ENCODE data around the gene DHX36.

DHX36 gene

DNA sequence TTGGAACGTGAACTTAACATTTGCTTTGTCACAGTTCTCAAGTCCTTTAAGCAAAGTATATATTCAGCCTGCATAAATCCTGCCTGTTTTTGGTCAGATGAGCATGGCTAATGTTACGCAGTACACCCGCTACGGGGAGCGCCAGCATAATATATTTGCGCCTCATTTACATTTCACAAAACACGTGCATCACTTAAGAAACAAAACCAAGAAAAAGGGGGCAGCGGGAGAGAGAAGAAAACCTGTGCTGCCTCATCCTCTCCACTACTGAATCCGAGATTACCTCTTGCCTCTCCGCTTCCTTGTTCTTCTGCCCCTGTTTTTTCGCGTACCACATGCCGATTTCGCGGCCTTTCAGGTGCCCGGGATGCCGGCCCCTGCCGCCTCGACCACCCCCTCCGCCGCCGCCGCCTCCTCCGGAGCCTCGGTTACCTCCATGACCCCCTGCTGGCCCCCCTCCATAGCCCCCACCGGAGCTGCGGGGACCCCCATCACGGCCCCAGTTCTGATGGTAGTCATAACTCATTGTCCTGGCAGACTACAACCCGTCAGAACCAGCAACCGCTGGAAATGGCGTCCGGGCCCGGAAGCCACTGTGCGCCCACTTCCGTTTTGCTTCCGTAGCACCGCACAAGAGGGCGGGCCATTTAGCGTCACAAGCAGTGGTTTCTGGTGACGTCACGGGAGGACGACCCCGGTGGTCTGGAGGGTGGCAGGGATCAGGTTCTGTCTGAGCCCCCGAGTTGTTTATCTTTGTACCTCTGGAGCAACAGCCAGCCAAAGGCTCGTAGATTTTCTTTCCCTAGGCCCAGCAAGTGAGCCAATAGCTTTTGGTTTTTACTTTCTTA lies at the start of gene DHX36:
Gene DHX36, minus strand, starts transcription at position 597 of the 848 bp plus-strand sequence. Its CDS starts 71 bp downstream, at position 526.
- DNase-seq = peak; percentile 86

DNA sequence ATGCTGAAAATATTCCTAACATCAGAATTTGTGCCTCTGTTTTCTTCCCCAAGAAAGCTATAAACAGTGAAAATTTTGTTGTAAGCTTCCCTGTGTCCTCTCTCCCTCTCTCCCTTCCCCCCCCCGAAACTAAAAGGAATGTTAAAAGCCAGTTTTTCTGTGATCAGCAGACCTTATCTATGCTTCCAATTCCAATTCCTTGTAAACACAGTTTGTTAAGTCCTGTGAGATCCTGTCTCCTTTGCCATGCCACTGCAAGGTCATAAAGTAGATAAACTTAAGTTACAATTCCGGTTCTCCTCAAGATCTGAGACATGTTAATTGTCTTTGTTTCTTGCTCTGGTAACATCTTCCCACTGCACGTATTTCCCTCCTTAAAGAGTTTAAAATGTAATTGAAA lies 42.9 kb upstream of the DHX36 start:
- no peak for DNase-seq

GRCh38 chr3:154364849-154365248 lies 40.6 kb upstream of the DHX36 start:
- no peak for DNase-seq

DNA sequence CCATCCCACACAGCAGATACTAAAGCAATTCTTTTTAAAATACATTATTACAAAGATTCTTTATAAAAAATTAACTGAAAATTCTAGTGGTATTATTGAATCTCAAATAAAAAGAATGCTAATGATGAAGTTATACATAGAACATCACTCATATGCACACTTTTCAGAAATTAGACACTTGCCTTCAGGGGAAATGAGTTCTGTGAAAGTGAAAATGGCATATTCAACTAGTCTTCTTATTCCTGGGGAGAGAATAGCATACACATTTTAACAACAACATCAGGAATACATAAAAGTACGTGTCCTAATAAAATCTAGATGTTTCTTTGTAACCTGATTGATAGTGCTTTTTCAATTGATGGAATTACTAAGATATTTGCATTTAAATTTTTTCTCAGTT lies 36.8 kb upstream of the DHX36 start:
- no peak for DNase-seq

- DNase-seq = no peak
Measured at GRCh38 chr3:154356009-154356408, 31.7 kb upstream of the DHX36 start.

DNA sequence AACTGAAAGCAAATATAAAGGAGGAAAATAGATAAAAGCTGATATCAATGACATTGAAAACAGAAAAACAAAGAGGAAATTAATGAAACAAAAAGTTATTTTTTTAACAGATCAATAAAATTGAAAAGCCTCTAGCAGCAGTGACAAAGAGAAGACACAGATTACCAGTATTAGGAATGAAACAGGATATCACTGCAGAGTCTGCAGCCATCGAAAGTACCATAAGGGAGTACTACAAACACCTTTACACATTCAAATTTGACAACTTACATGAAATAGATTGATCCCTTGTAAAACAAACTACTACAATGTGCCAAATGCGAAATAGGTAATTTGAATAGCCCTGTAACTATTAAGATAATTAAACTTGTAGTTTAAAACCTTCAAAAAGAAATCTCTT lies 24.9 kb upstream of the DHX36 start:
- no peak for DNase-seq

- DNase-seq = no peak
Measured at GRCh38 chr3:154345422-154346122, 21.3 kb upstream of the DHX36 start.

DNA sequence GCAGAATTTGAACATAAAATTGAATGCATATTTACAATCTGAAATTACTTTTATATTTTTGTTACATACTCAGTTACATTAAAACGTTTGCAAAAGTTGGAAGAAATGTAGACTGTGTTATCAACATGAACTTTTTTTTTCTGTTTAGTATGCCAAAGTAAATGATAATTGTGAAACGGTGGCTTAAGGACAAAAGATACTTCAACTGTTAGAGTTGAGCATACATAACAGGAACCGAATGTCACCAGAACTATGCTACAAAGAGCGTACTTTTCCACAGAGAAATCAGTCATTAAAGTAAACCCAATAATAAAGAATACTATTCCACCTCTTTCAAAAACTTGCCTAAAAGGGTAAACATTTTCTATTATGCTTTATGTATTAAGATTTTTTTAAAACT lies 14.3 kb upstream of the DHX36 start:
- no peak for DNase-seq

GRCh38 chr3:154338008-154338407 lies 13.7 kb upstream of the DHX36 start:
- DNase-seq = no peak

- DNase-seq = no peak
Measured at GRCh38 chr3:154334973-154335420, 10.7 kb upstream of the DHX36 start.

DNA sequence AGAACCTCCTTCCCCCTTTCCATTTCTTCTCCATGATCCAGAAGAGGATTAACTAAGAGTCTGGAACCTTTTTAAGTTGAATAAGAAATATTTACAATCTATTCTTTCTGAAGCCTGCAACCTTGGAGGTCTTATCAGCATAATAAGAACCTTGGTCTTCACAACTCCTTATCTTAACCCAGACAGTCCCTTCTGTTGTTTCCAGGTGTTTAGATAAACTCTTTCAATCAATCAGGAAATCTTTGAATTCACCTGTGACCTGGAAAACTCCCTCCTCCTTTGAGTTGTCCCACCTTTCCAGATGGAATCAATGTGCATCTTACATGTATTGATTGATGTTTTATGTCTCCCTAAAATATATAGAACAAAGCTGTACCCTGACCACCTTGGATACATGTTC lies 3.6 kb upstream of the DHX36 start:
- no peak for DNase-seq

- DNase-seq = no peak
Measured at GRCh38 chr3:154324919-154325318, 632 bp upstream of the DHX36 start.

- no peak for DNase-seq
Measured at GRCh38 chr3:154316974-154317767, 7.1 kb downstream of the DHX36 start.

GRCh38 chr3:154314152-154314551 lies 10.1 kb downstream of the DHX36 start:
- no peak for DNase-seq

- DNase-seq = no peak
Measured at GRCh38 chr3:154310840-154311239, 13.4 kb downstream of the DHX36 start.

GRCh38 chr3:154307363-154307762 lies 16.9 kb downstream of the DHX36 start:
- DNase-seq = no peak

GRCh38 chr3:154304936-154305335 lies 19.4 kb downstream of the DHX36 start:
- DNase-seq = no peak

- DNase-seq = no peak
Measured at GRCh38 chr3:154304116-154304786, 20.0 kb downstream of the DHX36 start.

GRCh38 chr3:154301561-154301960 lies 22.7 kb downstream of the DHX36 start:
- DNase-seq = no peak

- DNase-seq = no peak
Measured at GRCh38 chr3:154294016-154294415, 30.3 kb downstream of the DHX36 start.

GRCh38 chr3:154290187-154290586 lies 34.1 kb downstream of the DHX36 start:
- DNase-seq = no peak

DNA sequence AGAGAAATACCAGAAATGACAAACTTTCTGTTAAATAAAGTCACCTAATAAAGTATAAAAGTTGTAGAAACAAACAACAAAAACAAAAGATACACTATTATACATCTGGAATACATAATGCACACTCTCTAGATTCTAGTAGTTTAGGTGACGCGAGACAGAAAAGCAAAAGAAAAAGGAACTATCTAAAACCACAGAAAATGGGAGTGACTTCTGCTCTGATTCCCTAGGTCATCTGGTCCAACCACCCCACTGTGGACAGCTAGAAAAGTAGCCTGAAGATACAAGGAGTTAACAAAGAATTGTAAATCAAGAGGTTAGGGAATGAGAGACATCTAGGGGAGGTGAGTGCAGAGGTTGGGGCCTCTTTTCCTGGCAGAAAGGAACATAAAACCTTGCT lies 39.1 kb downstream of the DHX36 start:
- DNase-seq = no peak

GRCh38 chr3:154280161-154280560 lies 44.1 kb downstream of the DHX36 start:
- DNase-seq = no peak

All from KG1 (cell line).